Activated T-cell treated with anti-CD3 and anti-CD28 coated beads, Interleukin-2, amount 50 U/mL, for 4 hours (primary cell): ENCODE data around the gene AFAP1. TPM values are rescaled to one million over a fixed set of nuclear protein-coding genes. Genes with fewer than 3 reads are reported as not detected.

Source experiments
- ATAC-seq, 2 donors: fragments of 200-7000 bp; cut with Tn5 transposase; one replicate each; pipeline ENCODE4 v1.10.0; 2021
- DNase-seq: peaks from one replicate; pipeline ENCODE4 v3.0.0-alpha.2; 2020
- H3K27me3 Mint-ChIP-seq: one replicate; pipeline ENCODE4 v1.8.0; 2021; ENCODE audit warnings: low read depth, mixed read lengths
- H3K36me3 Mint-ChIP-seq: one replicate; pipeline ENCODE4 v1.8.0; 2022; ENCODE audit warnings: mixed read lengths; ENCODE audit not compliant: insufficient read depth
- H3K4me1 Mint-ChIP-seq: one replicate; pipeline ENCODE4 v1.8.0; 2021; ENCODE audit warnings: low read depth, mixed read lengths
- H3K4me3 Mint-ChIP-seq: one replicate; pipeline ENCODE4 v1.8.0; 2021; ENCODE audit warnings: mild to moderate bottlenecking, moderate library complexity, mixed read lengths
- H3K9me3 Mint-ChIP-seq: one replicate; pipeline ENCODE4 v1.8.0; 2021; ENCODE audit warnings: mixed read lengths
- total RNA-seq, 3 donors: library from RNA; stranded (reverse); gene quantifications; one replicate each; pipeline ENCODE4 v1.2.1, GENCODE V29; 2021

AFAP1 gene
- total RNA-seq, 3 donors from 2014 or later, result 13.1 to 17.7 (median 14.7) TPM

GRCh38 chr4:7741946-7742806 is 197.5 kb downstream of the AFAP1 start:
- Mint-ChIP-seq H3K9me3 (no peaks in the 10 kb centered on the region), H3K36me3 (no peaks in the 10 kb centered on the region), H3K27me3 (no peaks in the 10 kb centered on the region), H3K4me3 (no peak overlapping the region), H3K4me1 (peaks cover 3% of the 10 kb centered on the region)
- DNase-seq (no peak), ATAC-seq (no peak)

DNA sequence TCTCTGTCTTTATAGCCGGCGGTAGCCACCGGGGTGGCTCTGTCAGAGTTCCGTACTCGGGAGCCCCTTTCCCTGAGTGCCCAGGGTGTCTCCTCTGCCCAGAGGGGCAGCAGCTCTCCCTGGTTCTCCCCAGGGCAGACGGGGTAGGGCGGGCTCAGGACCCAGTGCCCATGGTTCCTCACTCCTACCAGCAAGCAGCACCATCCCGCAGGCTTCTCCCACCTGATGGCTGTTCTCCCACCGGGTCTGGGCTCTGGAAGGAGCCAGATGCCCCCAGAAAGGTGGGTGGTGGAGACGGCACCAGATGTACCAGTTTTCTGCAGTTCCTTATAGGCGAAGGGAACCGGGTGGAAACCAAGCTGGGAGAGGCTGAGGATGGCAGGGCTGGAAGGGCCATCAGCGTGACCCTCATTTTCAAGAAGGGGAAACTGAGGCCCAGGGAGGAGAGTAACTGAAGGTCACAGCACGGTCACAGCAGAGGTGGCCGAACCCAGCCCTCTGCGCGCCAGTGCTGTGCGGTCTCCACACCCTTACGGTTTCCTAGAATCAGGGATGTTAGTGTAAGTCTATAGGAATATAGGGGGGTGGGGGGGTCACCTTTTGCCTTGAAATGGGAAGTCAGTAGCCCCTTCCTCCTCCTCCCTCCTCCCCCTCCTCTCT is 198.7 kb downstream of the AFAP1 start:
- Mint-ChIP-seq H3K27me3 (no peaks in the 10 kb centered on the region), H3K4me1 (peaks cover 3% of the 10 kb centered on the region), H3K4me3 (no peak overlapping the region)

GRCh38 chr4:7739918-7740865 is 199.5 kb downstream of the AFAP1 start:
- no peak for ATAC-seq
- Mint-ChIP-seq H3K27me3 (no peaks in the 10 kb centered on the region), H3K36me3 (no peaks in the 10 kb centered on the region), H3K4me3 (no peak overlapping the region), H3K9me3 (no peaks in the 10 kb centered on the region), H3K4me1 (peaks cover 3% of the 10 kb centered on the region)
- DNase-seq, result no peak

More for the DNA sequence above, 198.7 kb downstream of the AFAP1 start:
- no peak for DNase-seq
- no peaks in the 10 kb centered on the region for H3K36me3 Mint-ChIP-seq
- ATAC-seq, result no peak
- no peaks in the 10 kb centered on the region for H3K9me3 Mint-ChIP-seq

- H3K27me3 Mint-ChIP-seq, result no peaks in the 10 kb centered on the region
- H3K9me3 Mint-ChIP-seq, result no peaks in the 10 kb centered on the region
- H3K4me1 Mint-ChIP-seq, result peaks cover 3% of the 10 kb centered on the region
- H3K4me3 Mint-ChIP-seq, result no peak overlapping the region
- no peaks in the 10 kb centered on the region for H3K36me3 Mint-ChIP-seq
- DNase-seq, result no peak
- no peak for ATAC-seq
Measured at GRCh38 chr4:7739077-7739917, 200.4 kb downstream of the AFAP1 start.

DNA sequence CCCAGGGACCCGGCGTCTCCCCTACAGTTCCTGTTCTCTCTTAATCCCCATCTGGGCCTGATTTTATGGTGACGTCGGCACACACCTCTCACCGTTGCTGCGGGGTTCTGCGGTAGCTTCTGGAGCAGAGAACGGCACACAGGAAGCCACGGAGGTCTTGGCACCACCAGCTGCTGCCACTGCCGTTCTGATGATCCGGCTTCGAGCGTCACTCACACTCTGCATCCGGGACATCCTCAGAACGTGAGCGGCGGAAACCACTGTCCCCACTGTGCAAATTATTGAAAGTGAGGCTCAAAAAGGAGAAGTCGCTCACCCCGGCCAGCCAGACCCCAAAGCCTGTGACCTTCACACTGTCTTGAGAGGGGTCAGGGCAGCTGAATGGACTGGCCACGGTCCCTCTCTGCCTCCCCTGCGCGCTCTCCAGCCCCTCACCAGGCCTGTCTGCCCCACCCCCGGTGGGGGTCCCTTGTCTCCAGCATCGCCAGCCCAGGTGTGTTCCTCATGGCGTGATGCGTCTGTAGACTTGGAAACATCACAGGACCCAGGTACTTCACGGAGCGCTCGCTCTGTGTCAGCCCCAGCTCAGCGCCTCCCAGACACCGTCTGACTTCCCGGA is 201.1 kb downstream of the AFAP1 start:
- H3K4me1 Mint-ChIP-seq, result no peaks in the 10 kb centered on the region
- DNase-seq, result no peak
- no peaks in the 10 kb centered on the region for H3K27me3 Mint-ChIP-seq
- H3K36me3 Mint-ChIP-seq, result no peaks in the 10 kb centered on the region
- no peaks in the 10 kb centered on the region for H3K9me3 Mint-ChIP-seq
- no peak overlapping the region for H3K4me3 Mint-ChIP-seq
- no peak for ATAC-seq

- H3K36me3 Mint-ChIP-seq, result no peaks in the 10 kb centered on the region
- H3K4me3 Mint-ChIP-seq, result no peak overlapping the region
- H3K27me3 Mint-ChIP-seq, result no peaks in the 10 kb centered on the region
- no peaks in the 10 kb centered on the region for H3K4me1 Mint-ChIP-seq
- no peaks in the 10 kb centered on the region for H3K9me3 Mint-ChIP-seq
- DNase-seq (no peak), ATAC-seq (no peak)
Measured at GRCh38 chr4:7737752-7738457, 201.8 kb downstream of the AFAP1 start.

DNA sequence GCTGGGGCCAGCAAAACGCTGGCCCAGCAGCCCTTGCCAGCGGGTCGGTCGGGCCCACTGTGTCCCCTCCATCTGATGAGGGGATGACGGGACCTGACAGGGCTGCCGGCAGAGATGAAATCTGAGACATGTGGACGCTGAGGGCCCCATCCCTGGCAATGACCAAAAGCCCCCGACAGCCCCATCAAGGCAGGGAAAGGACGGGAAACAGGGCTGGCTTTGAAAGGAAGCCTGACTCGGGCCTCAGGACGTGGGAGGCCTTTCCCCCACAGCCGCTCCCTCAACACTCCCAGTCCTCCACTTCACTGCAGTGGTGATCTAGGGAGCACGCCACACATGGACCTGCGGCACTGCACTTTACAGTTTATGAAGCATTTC is 202.4 kb downstream of the AFAP1 start:
- no peak for ATAC-seq
- DNase-seq, result no peak
- H3K27me3 Mint-ChIP-seq, result no peaks in the 10 kb centered on the region
- H3K36me3 Mint-ChIP-seq, result no peaks in the 10 kb centered on the region
- H3K9me3 Mint-ChIP-seq, result no peaks in the 10 kb centered on the region
- H3K4me1 Mint-ChIP-seq, result no peaks in the 10 kb centered on the region
- H3K4me3 Mint-ChIP-seq, result no peak overlapping the region

- DNase-seq (no peak), ATAC-seq (no peak)
- H3K36me3 Mint-ChIP-seq, result no peaks in the 10 kb centered on the region
- H3K4me3 Mint-ChIP-seq, result no peak overlapping the region
- H3K9me3 Mint-ChIP-seq, result no peaks in the 10 kb centered on the region
- H3K27me3 Mint-ChIP-seq, result no peaks in the 10 kb centered on the region
- no peaks in the 10 kb centered on the region for H3K4me1 Mint-ChIP-seq
Measured at GRCh38 chr4:7736436-7737267, 203.0 kb downstream of the AFAP1 start.

- DNase-seq (no peak), ATAC-seq (no peak)
- no peaks in the 10 kb centered on the region for H3K9me3 Mint-ChIP-seq
- no peaks in the 10 kb centered on the region for H3K36me3 Mint-ChIP-seq
- H3K4me3 Mint-ChIP-seq, result no peak overlapping the region
- H3K4me1 Mint-ChIP-seq, result no peaks in the 10 kb centered on the region
- no peaks in the 10 kb centered on the region for H3K27me3 Mint-ChIP-seq
Measured at GRCh38 chr4:7735961-7736360, 203.7 kb downstream of the AFAP1 start.

GRCh38 chr4:7735395-7735794 is 204.3 kb downstream of the AFAP1 start:
- DNase-seq (no peak), ATAC-seq (no peak)
- H3K4me3 Mint-ChIP-seq, result no peak overlapping the region
- no peaks in the 10 kb centered on the region for H3K36me3 Mint-ChIP-seq
- no peaks in the 10 kb centered on the region for H3K9me3 Mint-ChIP-seq
- H3K27me3 Mint-ChIP-seq, result no peaks in the 10 kb centered on the region
- no peaks in the 10 kb centered on the region for H3K4me1 Mint-ChIP-seq

DNA sequence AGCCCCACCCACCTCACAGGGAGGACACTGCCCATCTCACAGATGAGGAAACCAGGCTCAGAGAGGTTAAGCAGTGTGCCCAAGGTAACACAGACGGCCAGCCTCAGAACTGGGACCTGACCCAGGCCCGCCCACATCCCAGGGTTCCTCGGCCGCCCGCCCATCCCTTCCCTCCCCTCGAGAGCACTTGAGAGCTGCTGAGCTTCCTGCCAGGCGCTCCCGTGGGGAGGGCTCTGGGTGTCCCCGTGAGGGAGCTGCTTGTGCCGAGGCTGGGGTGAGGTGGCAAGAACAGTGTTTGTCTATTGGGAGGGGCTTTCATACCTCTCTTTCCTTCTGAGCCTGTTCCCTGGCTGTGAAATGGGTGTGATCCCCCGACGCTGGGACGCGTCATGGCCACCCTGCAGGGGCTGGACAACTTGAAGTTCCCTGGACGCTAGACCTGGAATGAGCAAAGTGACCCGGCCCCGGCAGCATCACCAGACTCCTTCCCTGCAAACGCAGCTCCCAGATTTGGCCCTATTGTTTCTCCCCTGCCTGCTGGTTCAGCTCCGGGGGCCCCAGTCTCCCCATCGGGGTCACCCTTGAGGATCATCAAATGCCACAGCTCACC is 204.9 kb downstream of the AFAP1 start:
- DNase-seq (no peak), ATAC-seq (no peak)
- Mint-ChIP-seq H3K36me3 (no peaks in the 10 kb centered on the region), H3K27me3 (no peaks in the 10 kb centered on the region), H3K4me3 (no peak overlapping the region), H3K4me1 (no peaks in the 10 kb centered on the region), H3K9me3 (no peaks in the 10 kb centered on the region)
